GM12878 (cell line): ENCODE results near the gene SNTN. TPM values are rescaled to one million over a fixed set of nuclear protein-coding genes. Genes with fewer than 3 reads are reported as not detected.

Source experiments
- ATAC-seq: fragments of 200-7000 bp; cut with Tn5 transposase; 3 replicates; pipeline ENCODE4 v1.9.1; 2020; ENCODE audit warnings: mild to moderate bottlenecking, moderate library complexity
- BruUV-seq: library from RNA; stranded (reverse); fragments of 400-500 nt; replicated peaks from 2 replicates; lab custom pipeline; 2021; lab: Mats Ljungman, UMichigan
- CTCF ChIA-PET: fragments of 300-600 bp; sonication (Branson Sonifier 250); formaldehyde crosslinking; extraction: SDS; loops from one replicate; lab custom pipeline; 2021; ENCODE audit warnings: inconsistent platforms; lab: Yijun Ruan, JAX
- POLR2A ChIA-PET: fragments of 350-600 bp; formaldehyde crosslinking; extraction: SDS; loops from one replicate; lab custom pipeline; 2021; ENCODE audit warnings: inconsistent platforms; lab: Charles Lee
- RAD21 ChIA-PET: fragments of 300-600 bp; sonication (Branson Sonifier 250); formaldehyde crosslinking; loops from one replicate; lab custom pipeline; 2023; ENCODE audit warnings: antibody characterized with exemption; ENCODE audit not compliant: unreplicated experiment; lab: Charles Lee
- SMC1A ChIA-PET: fragments of 300-600 bp; sonication (Branson Sonifier 250); formaldehyde crosslinking; loops from one replicate; lab custom pipeline; 2023; ENCODE audit not compliant: unreplicated experiment, uncharacterized antibody; lab: Charles Lee
- DNase-seq: peaks from one replicate; pipeline ENCODE4 v3.0.0-alpha.2; 2011; ENCODE audit warnings: low read depth, low spot score
- FAIRE-seq: peaks from 3 replicates; lab custom pipeline; 2011; peaks lifted over from hg19 to GRCh38; lab: Jason Lieb, UNC
- H2AFZ ChIP-seq: 2 replicates; pipeline ENCODE4 v1.6.0; 2011; ENCODE audit warnings: low read depth, low read length, control low read depth; ENCODE audit not compliant: control insufficient read depth
- H3K27ac ChIP-seq: 2 replicates; pipeline ENCODE4 v1.5.1; 2011; ENCODE audit warnings: control low read depth; ENCODE audit not compliant: control insufficient read depth, insufficient read depth
- H3K27me3 ChIP-seq, 2 experiments: replicated peaks in 1 of 2; 2 replicates each; pipeline versions ENCODE4 v1.6.0 to v1.6.1; 2011; ENCODE audit warnings: low read length in 1 of 2; ENCODE audit not compliant: control insufficient read depth in 2 of 2, insufficient read depth in 2 of 2
- H3K36me3 ChIP-seq, 2 experiments: 2 replicates each; pipeline ENCODE4 v1.5.1; 2011; ENCODE audit warnings: low read length in 1 of 2; ENCODE audit not compliant: control insufficient read depth in 2 of 2, insufficient read depth in 2 of 2
- H3K4me1 ChIP-seq: 2 replicates; pipeline ENCODE4 v1.6.1; 2011; ENCODE audit warnings: mild to moderate bottlenecking, low read length, moderate library complexity, mixed read lengths; ENCODE audit not compliant: control insufficient read depth, insufficient read depth
- H3K4me2 ChIP-seq: 2 replicates; pipeline ENCODE4 v1.6.0; 2011; ENCODE audit warnings: control low read depth; ENCODE audit not compliant: control insufficient read depth, insufficient read depth
- H3K4me3 ChIP-seq: fragments of 200-600 bp; sonication (generic); 2 replicates; pipeline ENCODE4 v1.5.1; 2016
- H3K79me2 ChIP-seq: 2 replicates; pipeline ENCODE4 v1.6.0; 2011; ENCODE audit warnings: low read length; ENCODE audit not compliant: control insufficient read depth, insufficient read depth
- H3K9ac ChIP-seq: 2 replicates; pipeline ENCODE4 v1.8.0; 2011; ENCODE audit warnings: low read length, control low read depth, mixed read lengths; ENCODE audit not compliant: control insufficient read depth, insufficient read depth
- H3K9me3 ChIP-seq: replicated peaks from 3 replicates; pipeline ENCODE4 v1.5.1; 2011; ENCODE audit warnings: mild to moderate bottlenecking, low read length; ENCODE audit not compliant: control insufficient read depth, insufficient read depth
- H4K20me1 ChIP-seq: 2 replicates; pipeline ENCODE4 v1.6.0; 2011; ENCODE audit not compliant: control insufficient read depth, insufficient read depth
- EGR1 ChIP-seq, 2 experiments: IDR thresholded peaks; 1 replicate in 1 of 2; 2 replicates in 1 of 2; pipeline ENCODE4 v1.6.1; 2011 to 2012; ENCODE audit warnings: low read depth in 2 of 2, low read length in 2 of 2, borderline replicate concordance in 1 of 2, mild to moderate bottlenecking in 1 of 2, moderate library complexity in 1 of 2
- HDAC6 ChIP-seq: fragments of 200-600 bp; sonication (generic); IDR thresholded peaks from one replicate; pipeline ENCODE4 v1.8.0; 2017; ENCODE audit warnings: antibody characterized with exemption; ENCODE audit not compliant: unreplicated experiment
- KDM1A ChIP-seq: fragments of 200-600 bp; sonication (generic); IDR thresholded peaks from 2 replicates; pipeline ENCODE4 v1.6.1; 2016; ENCODE audit warnings: borderline replicate concordance
- RB1 ChIP-seq: fragments of 450-650 bp; formaldehyde crosslinking; IDR thresholded peaks from 2 replicates; pipeline ENCODE4 v1.6.1; 2017; ENCODE audit warnings: mild to moderate bottlenecking, borderline replicate concordance
- RFX5 ChIP-seq: IDR thresholded peaks from 2 replicates; pipeline ENCODE4 v1.6.1; 2011; ENCODE audit warnings: low read depth, low read length, improper control_type of control experiment
- SMAD5 ChIP-seq: IDR thresholded peaks from 2 replicates; pipeline ENCODE4 v1.6.1; 2016; ENCODE audit warnings: antibody characterized with exemption, low read depth
- SREBF2 ChIP-seq: IDR thresholded peaks from 2 replicates; pipeline ENCODE4 v1.6.1; 2012; ENCODE audit warnings: mild to moderate bottlenecking, low read length
- STAT1 ChIP-seq: fragments of 450-650 bp; conservative IDR thresholded peaks from 2 replicates; pipeline ENCODE4 v1.6.1; 2014; ENCODE audit warnings: antibody characterized with exemption, mild to moderate bottlenecking
- ZBTB11 ChIP-seq: fragments of 450-650 bp; formaldehyde crosslinking; IDR thresholded peaks from 2 replicates; pipeline ENCODE4 v1.5.0; 2022; ENCODE audit warnings: mild to moderate bottlenecking, missing genetic modification characterization
- WGBS: methylation state at CpG from one replicate; pipeline ENCODE4 v1.1.6; 2016; ENCODE audit warnings: low lambda C conversion rate; ENCODE audit not compliant: insufficient replicate concordance, insufficient coverage; ENCODE audit errors: missing lambda C conversion rate; 5-methylcytosine and 5-hydroxymethylcytosine counted together
- in situ Hi-C: fragments of 300-500 bp; cut with MboI; formaldehyde crosslinking; loops from 9 replicates; pipeline ENCODE4 v1.14.3; 2018; ENCODE audit warnings: mixed read lengths
- intact Hi-C: fragments of 100-400 bp; cut with micrococcal nuclease; formaldehyde crosslinking; loops from one replicate; pipeline ENCODE4 v1.14.2; 2022; ENCODE audit not compliant: unreplicated experiment
- polyA plus RNA-seq, 11 experiments: library from polyadenylated mRNA; depleted of rRNA in 4 of 11; unstranded in 6 of 11; stranded (reverse) in 5 of 11; fragments of >200 nt; fragmentation: Nextera tagmentation in 4 of 11; fragmentation: Illumina TruSeq in 1 of 11; extraction: Ambion mirVana in 4 of 11; extraction: Trizol in 1 of 11; gene quantifications; 1 replicate in 1 of 11; 2 replicates in 10 of 11; pipeline versions ENCODE4 v1.2.1 to v1.2.3, GENCODE V29; 2011 to 2016; ENCODE audit warnings: inconsistent platforms in 2 of 11, missing spikeins in 2 of 11, low read depth in 1 of 11
- total RNA-seq, 4 experiments: library from RNA; depleted of rRNA in 3 of 4; stranded (reverse); fragments of >200 nt in 3 of 4; fragmentation: Illumina TruSeq in 1 of 4; extraction: Trizol in 1 of 4; gene quantifications; 2 replicates each; pipeline versions ENCODE4 v1.2.1 to v1.2.3, GENCODE V29; 2013 to 2021
- TF ChIP-seq, protein P1 (sequence below): IDR thresholded peaks from 2 replicates; pipeline ENCODE4 v1.6.1; 2011; ENCODE audit warnings: borderline replicate concordance, low read depth, mild to moderate bottlenecking, moderate library complexity, low read length; ENCODE audit not compliant: insufficient read depth, poor library complexity, severe bottlenecking
- TF ChIP-seq, protein P2 (sequence below): fragments of 450-650 bp; IDR thresholded peaks from 2 replicates; pipeline ENCODE4 v1.6.1; 2017; ENCODE audit warnings: antibody characterized with exemption, mild to moderate bottlenecking, moderate library complexity

Gene SNTN
- total and polyA plus RNA-seq, 10 of the 15 experiments (the other 5 are each of a cell fraction or from before 2014, with no cell fraction given), result not detected

GRCh38 chr3:63635186-63635585 lies 17.3 kb upstream of the SNTN start:
- Histone ChIP-seq H3K27ac (no peak overlapping the region), H3K4me2 (no peak overlapping the region), H3K4me1 (no peaks in the 10 kb centered on the region), H3K36me3 (no peaks in the 10 kb centered on the region), H2AFZ (no peak overlapping the region), H3K79me2 (no peaks in the 10 kb centered on the region), H4K20me1 (no peaks in the 10 kb centered on the region), H3K27me3 (no peaks in the 10 kb centered on the region; a peak in 1 of 4 replicates), H3K4me3 (no peak overlapping the region), H3K9me3 (no peaks in the 10 kb centered on the region), H3K9ac (no peak overlapping the region)
- ChIA-PET POLR2A (no interaction called here), SMC1A (no interaction called here), RAD21 (no interaction called here), CTCF (interaction anchor here (1.2 kb wide), 1 partner anchor 120 kb away, joined by 4 read pairs; no protein-coding TSS in a partner anchor)
- no TSS peak for BruUV-seq
- intact Hi-C loops, result no loop called here
- DNase-seq, result no peak
- no peak for TF ChIP-seq SREBF2
- TF ChIP-seq, protein P1, sequence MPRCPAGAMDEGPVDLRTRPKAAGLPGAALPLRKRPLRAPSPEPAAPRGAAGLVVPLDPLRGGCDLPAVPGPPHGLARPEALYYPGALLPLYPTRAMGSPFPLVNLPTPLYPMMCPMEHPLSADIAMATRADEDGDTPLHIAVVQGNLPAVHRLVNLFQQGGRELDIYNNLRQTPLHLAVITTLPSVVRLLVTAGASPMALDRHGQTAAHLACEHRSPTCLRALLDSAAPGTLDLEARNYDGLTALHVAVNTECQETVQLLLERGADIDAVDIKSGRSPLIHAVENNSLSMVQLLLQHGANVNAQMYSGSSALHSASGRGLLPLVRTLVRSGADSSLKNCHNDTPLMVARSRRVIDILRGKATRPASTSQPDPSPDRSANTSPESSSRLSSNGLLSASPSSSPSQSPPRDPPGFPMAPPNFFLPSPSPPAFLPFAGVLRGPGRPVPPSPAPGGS, result no peak
- no peak for TF ChIP-seq ZBTB11 (CRISPR knock-in tag)
- no peak for TF ChIP-seq EGR1 (IDR thresholded peaks at IDR 0.05; ENCODE audit: borderline replicate concordance in 1 of 2, low read depth in 2 of 2, low read length in 2 of 2)
- TF ChIP-seq HDAC6, result no peak
- TF ChIP-seq RB1, result no peak
- no peak for TF ChIP-seq STAT1
- TF ChIP-seq, protein P2, sequence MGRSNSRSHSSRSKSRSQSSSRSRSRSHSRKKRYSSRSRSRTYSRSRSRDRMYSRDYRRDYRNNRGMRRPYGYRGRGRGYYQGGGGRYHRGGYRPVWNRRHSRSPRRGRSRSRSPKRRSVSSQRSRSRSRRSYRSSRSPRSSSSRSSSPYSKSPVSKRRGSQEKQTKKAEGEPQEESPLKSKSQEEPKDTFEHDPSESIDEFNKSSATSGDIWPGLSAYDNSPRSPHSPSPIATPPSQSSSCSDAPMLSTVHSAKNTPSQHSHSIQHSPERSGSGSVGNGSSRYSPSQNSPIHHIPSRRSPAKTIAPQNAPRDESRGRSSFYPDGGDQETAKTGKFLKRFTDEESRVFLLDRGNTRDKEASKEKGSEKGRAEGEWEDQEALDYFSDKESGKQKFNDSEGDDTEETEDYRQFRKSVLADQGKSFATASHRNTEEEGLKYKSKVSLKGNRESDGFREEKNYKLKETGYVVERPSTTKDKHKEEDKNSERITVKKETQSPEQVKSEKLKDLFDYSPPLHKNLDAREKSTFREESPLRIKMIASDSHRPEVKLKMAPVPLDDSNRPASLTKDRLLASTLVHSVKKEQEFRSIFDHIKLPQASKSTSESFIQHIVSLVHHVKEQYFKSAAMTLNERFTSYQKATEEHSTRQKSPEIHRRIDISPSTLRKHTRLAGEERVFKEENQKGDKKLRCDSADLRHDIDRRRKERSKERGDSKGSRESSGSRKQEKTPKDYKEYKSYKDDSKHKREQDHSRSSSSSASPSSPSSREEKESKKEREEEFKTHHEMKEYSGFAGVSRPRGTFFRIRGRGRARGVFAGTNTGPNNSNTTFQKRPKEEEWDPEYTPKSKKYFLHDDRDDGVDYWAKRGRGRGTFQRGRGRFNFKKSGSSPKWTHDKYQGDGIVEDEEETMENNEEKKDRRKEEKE, result no peak
- TF ChIP-seq SMAD5, result no peak
- no peak for TF ChIP-seq RFX5
- no peak for TF ChIP-seq KDM1A
- 53% methylated on average over 3 of the region's 3 CpGs for WGBS
- FAIRE-seq, result no peak
- no peak for ATAC-seq
- in situ Hi-C loops, result no loop called here
